GM23338 (cell line): ENCODE results near the gene MLH1.

Experiments
- EZH2 ChIP-seq: fragments of 200-600 bp; sonication (generic); IDR thresholded peaks from one replicate; pipeline ENCODE4 v1.8.0; 2017; ENCODE audit warnings: antibody characterized with exemption, mild to moderate bottlenecking, low read depth; ENCODE audit not compliant: unreplicated experiment
- EZH2phosphoT487 ChIP-seq: fragments of 200-600 bp; sonication (generic); IDR thresholded peaks from one replicate; pipeline ENCODE4 v1.8.1; 2018; ENCODE audit warnings: antibody characterized with exemption; ENCODE audit not compliant: unreplicated experiment
- POLR2AphosphoS5 ChIP-seq: IDR thresholded peaks from 2 replicates; pipeline ENCODE4 v1.6.1; 2016; ENCODE audit warnings: antibody characterized with exemption, low read depth
- REST ChIP-seq: IDR thresholded peaks from one replicate; pipeline ENCODE4 v1.6.1; 2018; ENCODE audit warnings: antibody characterized with exemption; ENCODE audit not compliant: unreplicated experiment
- TF ChIP-seq, protein P1 (sequence below), 2 experiments: fragments of 200-600 bp in 1 of 2; sonication (generic) in 1 of 2; conservative IDR thresholded peaks; 2 replicates each; pipeline versions ENCODE4 v1.5.1 to v1.6.1; 2016 to 2017; ENCODE audit warnings: antibody characterized with exemption in 2 of 2, low read depth in 2 of 2, mild to moderate bottlenecking in 2 of 2, moderate library complexity in 1 of 2

DNA sequence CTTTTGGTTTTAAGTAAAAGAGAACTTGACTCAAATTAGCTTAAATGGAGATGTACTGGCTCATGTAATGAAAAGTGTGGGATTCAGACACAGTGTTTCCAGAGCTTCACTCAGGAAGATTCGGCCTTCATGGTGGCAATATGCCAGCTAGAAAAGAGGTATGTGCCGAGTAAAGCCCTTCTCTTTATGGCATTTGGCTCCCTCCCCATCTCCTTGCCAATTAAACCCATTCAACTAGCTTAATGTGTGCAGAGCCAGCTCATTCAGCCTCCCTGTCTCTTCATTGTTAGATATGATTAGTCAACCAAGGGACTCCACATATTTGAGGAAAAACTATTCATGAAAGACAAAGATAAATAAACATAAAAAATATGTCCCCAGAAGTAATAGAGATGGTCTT, 33.5 kb upstream of the MLH1 start:
- no peak for TF ChIP-seq REST
- TF ChIP-seq, protein P1, sequence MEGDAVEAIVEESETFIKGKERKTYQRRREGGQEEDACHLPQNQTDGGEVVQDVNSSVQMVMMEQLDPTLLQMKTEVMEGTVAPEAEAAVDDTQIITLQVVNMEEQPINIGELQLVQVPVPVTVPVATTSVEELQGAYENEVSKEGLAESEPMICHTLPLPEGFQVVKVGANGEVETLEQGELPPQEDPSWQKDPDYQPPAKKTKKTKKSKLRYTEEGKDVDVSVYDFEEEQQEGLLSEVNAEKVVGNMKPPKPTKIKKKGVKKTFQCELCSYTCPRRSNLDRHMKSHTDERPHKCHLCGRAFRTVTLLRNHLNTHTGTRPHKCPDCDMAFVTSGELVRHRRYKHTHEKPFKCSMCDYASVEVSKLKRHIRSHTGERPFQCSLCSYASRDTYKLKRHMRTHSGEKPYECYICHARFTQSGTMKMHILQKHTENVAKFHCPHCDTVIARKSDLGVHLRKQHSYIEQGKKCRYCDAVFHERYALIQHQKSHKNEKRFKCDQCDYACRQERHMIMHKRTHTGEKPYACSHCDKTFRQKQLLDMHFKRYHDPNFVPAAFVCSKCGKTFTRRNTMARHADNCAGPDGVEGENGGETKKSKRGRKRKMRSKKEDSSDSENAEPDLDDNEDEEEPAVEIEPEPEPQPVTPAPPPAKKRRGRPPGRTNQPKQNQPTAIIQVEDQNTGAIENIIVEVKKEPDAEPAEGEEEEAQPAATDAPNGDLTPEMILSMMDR (conservative IDR thresholded peaks at IDR 0.05; ENCODE audit: low read depth in 2 of 2): no peak
- TF ChIP-seq EZH2: no peak
- TF ChIP-seq POLR2AphosphoS5: no peak
- TF ChIP-seq EZH2phosphoT487: no peak
